Astrocyte (in vitro differentiated cells and primary cell): ENCODE measurements around the gene COX4I2. TPM values are rescaled to one million over a fixed set of nuclear protein-coding genes. Genes with fewer than 3 reads are reported as not detected.
"Not testable (repeated sequence)": the region's sequence is repeated elsewhere in the genome, so short reads cannot be mapped to it uniquely, and the experiment has no call there.

Experiments used
- DNase-seq: peaks from one replicate; pipeline ENCODE4 v3.0.0-alpha.2; 2010; ENCODE audit warnings: low read depth
- FAIRE-seq: peaks from 2 replicates; lab custom pipeline; 2011; peaks lifted over from hg19 to GRCh38; lab: Jason Lieb, UNC
- H2AFZ ChIP-seq: 2 replicates; pipeline ENCODE4 v1.6.0; 2012; ENCODE audit warnings: low read depth, low read length, inconsistent platforms
- H3K27ac ChIP-seq: 2 replicates; pipeline ENCODE4 v1.5.1; 2011; ENCODE audit warnings: low read depth, low read length, inconsistent platforms
- H3K27me3 ChIP-seq: 2 replicates; pipeline ENCODE4 v1.6.0; 2011; ENCODE audit warnings: low read length, inconsistent platforms; ENCODE audit not compliant: insufficient read depth
- H3K36me3 ChIP-seq: 2 replicates; pipeline ENCODE4 v1.5.1; 2011; ENCODE audit warnings: low read length, inconsistent platforms; ENCODE audit not compliant: insufficient read depth
- H3K4me1 ChIP-seq: 2 replicates; pipeline ENCODE4 v1.5.1; 2011; ENCODE audit warnings: low read length, inconsistent platforms; ENCODE audit not compliant: insufficient read depth
- H3K4me2 ChIP-seq: 2 replicates; pipeline ENCODE4 v1.6.0; 2012; ENCODE audit warnings: low read length, inconsistent platforms
- H3K4me3 ChIP-seq: 2 replicates; pipeline ENCODE4 v1.5.1; 2011; ENCODE audit warnings: low read depth, mild to moderate bottlenecking, low read length, inconsistent platforms; ENCODE audit not compliant: insufficient read depth
- H3K79me2 ChIP-seq: 2 replicates; pipeline ENCODE4 v1.6.0; 2012; ENCODE audit warnings: mild to moderate bottlenecking, low read length, inconsistent platforms; ENCODE audit not compliant: insufficient read depth
- H3K9ac ChIP-seq: 2 replicates; pipeline ENCODE4 v1.6.0; 2012; ENCODE audit warnings: mild to moderate bottlenecking, low read length, inconsistent platforms
- H3K9me3 ChIP-seq: 2 replicates; pipeline ENCODE4 v1.5.1; 2012; ENCODE audit warnings: low read depth, mild to moderate bottlenecking, low read length, inconsistent platforms; ENCODE audit not compliant: insufficient read depth
- H4K20me1 ChIP-seq: 2 replicates; pipeline ENCODE4 v1.6.0; 2012; ENCODE audit warnings: low read length, inconsistent platforms; ENCODE audit not compliant: insufficient read depth
- H3K27ac Mint-ChIP-seq: one replicate; pipeline ENCODE4 v1.8.0; 2021; ENCODE audit warnings: mild to moderate bottlenecking, mixed read lengths; ENCODE audit not compliant: unreplicated experiment
- H3K27me3 Mint-ChIP-seq: one replicate; pipeline ENCODE4 v1.8.0; 2021; ENCODE audit warnings: low read depth, mixed read lengths; ENCODE audit not compliant: unreplicated experiment
- H3K36me3 Mint-ChIP-seq: one replicate; pipeline ENCODE4 v1.8.0; 2021; ENCODE audit warnings: low read depth, mixed read lengths; ENCODE audit not compliant: unreplicated experiment
- H3K4me1 Mint-ChIP-seq: one replicate; pipeline ENCODE4 v1.8.0; 2021; ENCODE audit warnings: low read depth, mixed read lengths; ENCODE audit not compliant: unreplicated experiment
- H3K4me3 Mint-ChIP-seq: one replicate; pipeline ENCODE4 v1.8.0; 2021; ENCODE audit warnings: mild to moderate bottlenecking, moderate library complexity, mixed read lengths; ENCODE audit not compliant: unreplicated experiment
- H3K9me3 Mint-ChIP-seq: one replicate; pipeline ENCODE4 v1.8.0; 2021; ENCODE audit warnings: mild to moderate bottlenecking, mixed read lengths; ENCODE audit not compliant: unreplicated experiment
- CTCF ChIP-seq: IDR thresholded peaks from 2 replicates; pipeline ENCODE4 v1.5.1; 2011; ENCODE audit warnings: low read depth, mild to moderate bottlenecking, inconsistent platforms, low read length, moderate library complexity; ENCODE audit not compliant: insufficient read depth
- EZH2 ChIP-seq: IDR thresholded peaks from 2 replicates; pipeline ENCODE4 v1.6.1; 2012; ENCODE audit warnings: mild to moderate bottlenecking, low read length, inconsistent platforms; ENCODE audit not compliant: insufficient read depth
- total RNA-seq: library from RNA; stranded (reverse); gene quantifications from 2 replicates; pipeline ENCODE4 v1.2.1, GENCODE V29; 2021

Gene COX4I2
- total RNA-seq, 1 donor from 2014 or later = not detected

GRCh38 chr20:31595654-31596411 lies 41.9 kb upstream of the COX4I2 start:
- no peak for FAIRE-seq
- H3K4me1 Mint-ChIP-seq = peaks cover 11% of the 10 kb centered on the region
- H3K4me3 ChIP-seq = no peak overlapping the region
- TF ChIP-seq CTCF (no peak), EZH2 (no peak)
- H4K20me1 ChIP-seq = no peaks in the 10 kb centered on the region
- peaks cover 26% of the 10 kb centered on the region for H3K4me1 ChIP-seq
- peaks cover 3% of the 10 kb centered on the region for H3K9me3 Mint-ChIP-seq
- peak; percentile 73 for DNase-seq
- H3K36me3 ChIP-seq = no peaks in the 10 kb centered on the region
- peak overlapping the region; percentile 48 for H3K27ac ChIP-seq
- no peaks in the 10 kb centered on the region for H3K27me3 ChIP-seq
- peak overlapping the region; percentile 25 for H3K4me2 ChIP-seq
- peak overlapping the region; percentile 73 for H2AFZ ChIP-seq
- H3K27me3 Mint-ChIP-seq = no peaks in the 10 kb centered on the region
- peaks cover 1% of the 10 kb centered on the region for H3K36me3 Mint-ChIP-seq
- no peaks in the 10 kb centered on the region for H3K9me3 ChIP-seq
- H3K4me3 Mint-ChIP-seq = no peak overlapping the region
- peak overlapping the region; percentile 6 for H3K27ac Mint-ChIP-seq
- peak overlapping the region; percentile 36 for H3K9ac ChIP-seq
- no peaks in the 10 kb centered on the region for H3K79me2 ChIP-seq

- not testable (repeated sequence) for FAIRE-seq, H3K79me2 ChIP-seq, H3K36me3 Mint-ChIP-seq, H3K4me3 Mint-ChIP-seq, H3K27me3 Mint-ChIP-seq, H4K20me1 ChIP-seq, H3K27ac Mint-ChIP-seq, H3K9me3 Mint-ChIP-seq, H3K36me3 ChIP-seq, H3K4me2 ChIP-seq, H3K27me3 ChIP-seq, H3K9me3 ChIP-seq, H3K4me3 ChIP-seq, DNase-seq
- peaks cover 26% of the 10 kb centered on the region for H3K4me1 ChIP-seq
- peak overlapping the region; percentile 36 for H3K9ac ChIP-seq
- peak overlapping the region; percentile 48 for H3K27ac ChIP-seq
- peaks cover 11% of the 10 kb centered on the region for H3K4me1 Mint-ChIP-seq
- H2AFZ ChIP-seq = peak overlapping the region; percentile 73
These were observed 41.3 kb upstream of the COX4I2 start for GRCh38 chr20:31596412-31596715.

GRCh38 chr20:31596831-31597480 lies 40.8 kb upstream of the COX4I2 start:
- Histone ChIP-seq H3K4me3 (no peak overlapping the region), H3K27me3 (no peaks in the 10 kb centered on the region), H3K79me2 (no peaks in the 10 kb centered on the region), H3K36me3 (no peaks in the 10 kb centered on the region), H3K9ac (no peak overlapping the region), H3K4me2 (no peak overlapping the region), H3K9me3 (no peaks in the 10 kb centered on the region), H4K20me1 (no peaks in the 10 kb centered on the region), H2AFZ (no peak overlapping the region), H3K4me1 (peaks cover 26% of the 10 kb centered on the region), H3K27ac (no peak overlapping the region)
- DNase-seq = no peak
- peaks cover 1% of the 10 kb centered on the region for H3K36me3 Mint-ChIP-seq
- no peak overlapping the region for H3K27ac Mint-ChIP-seq
- H3K4me3 Mint-ChIP-seq = no peak overlapping the region
- peaks cover 4% of the 10 kb centered on the region for H3K9me3 Mint-ChIP-seq
- no peaks in the 10 kb centered on the region for H3K27me3 Mint-ChIP-seq
- TF ChIP-seq CTCF (no peak), EZH2 (no peak)
- FAIRE-seq = no peak
- H3K4me1 Mint-ChIP-seq = peaks cover 11% of the 10 kb centered on the region
